Tibial nerve (tissue), 4 donors: ENCODE results near the gene PTPRD. TPM values are rescaled to one million over a fixed set of nuclear protein-coding genes. Genes with fewer than 3 reads are reported as not detected.

Source experiments
- DNase-seq, 2 donors: peaks; one replicate each; pipeline ENCODE4 v3.0.0-alpha.2; 2019; ENCODE audit warnings: low spot score in 2 of 2
- H3K27ac ChIP-seq, 4 donors: fragments of 200-600 bp; sonication (generic) in 3 of 4; one replicate each; pipeline ENCODE4 v1.5.1; 2017 to 2019; ENCODE audit warnings: mild to moderate bottlenecking in 1 of 4
- H3K27me3 ChIP-seq, 2 donors: fragments of 200-600 bp; sonication (generic) in 1 of 2; one replicate each; pipeline versions ENCODE4 v1.5.1 to v1.6.0; 2017 to 2019
- H3K36me3 ChIP-seq, 3 donors: fragments of 200-600 bp; sonication (generic); one replicate each; pipeline ENCODE4 v1.5.1; 2018 to 2019
- H3K4me1 ChIP-seq, 4 donors: fragments of 200-600 bp; sonication (generic) in 3 of 4; one replicate each; pipeline ENCODE4 v1.5.1; 2017 to 2019
- H3K4me3 ChIP-seq, 4 donors: fragments of 200-600 bp; sonication (generic) in 3 of 4; one replicate each; pipeline ENCODE4 v1.5.1; 2017 to 2019; ENCODE audit warnings: mild to moderate bottlenecking in 1 of 4, moderate library complexity in 1 of 4
- H3K9me3 ChIP-seq, 4 donors: fragments of 200-600 bp; sonication (generic) in 3 of 4; one replicate each; pipeline ENCODE4 v1.5.1; 2017 to 2019
- CTCF ChIP-seq, 5 experiments: fragments of 200-600 bp in 3 of 5; fragments of 450-650 bp in 2 of 5; sonication (generic) in 3 of 5; IDR thresholded peaks; one replicate each; pipeline ENCODE4 v1.5.1; 2016 to 2019; ENCODE audit warnings: antibody characterized with exemption in 5 of 5, mild to moderate bottlenecking in 3 of 5, moderate library complexity in 2 of 5
- EP300 ChIP-seq, 2 donors: sonication (generic); formaldehyde crosslinking; IDR thresholded peaks; one replicate each; pipeline ENCODE4 v1.6.1; 2017; ENCODE audit warnings: antibody characterized with exemption in 2 of 2, mild to moderate bottlenecking in 1 of 2
- POLR2A ChIP-seq, 2 donors: fragments of 450-650 bp; IDR thresholded peaks; one replicate each; pipeline ENCODE4 v1.6.1; 2017; ENCODE audit warnings: antibody characterized with exemption in 2 of 2, mild to moderate bottlenecking in 2 of 2, moderate library complexity in 2 of 2
- WGBS, 2 donors: methylation state at CpG; one replicate each; pipeline ENCODE4 v1.1.5; 2018; 5-methylcytosine and 5-hydroxymethylcytosine counted together
- total RNA-seq, 4 donors: library from RNA; depleted of rRNA; stranded (reverse); fragments of >200 nt; gene quantifications; one replicate each; pipeline ENCODE4 v1.1.0, GENCODE V29; 2016

Gene PTPRD
- total RNA-seq, 4 donors from 2014 or later = 1.7 to 13.2 (median 5.1) TPM

DNA sequence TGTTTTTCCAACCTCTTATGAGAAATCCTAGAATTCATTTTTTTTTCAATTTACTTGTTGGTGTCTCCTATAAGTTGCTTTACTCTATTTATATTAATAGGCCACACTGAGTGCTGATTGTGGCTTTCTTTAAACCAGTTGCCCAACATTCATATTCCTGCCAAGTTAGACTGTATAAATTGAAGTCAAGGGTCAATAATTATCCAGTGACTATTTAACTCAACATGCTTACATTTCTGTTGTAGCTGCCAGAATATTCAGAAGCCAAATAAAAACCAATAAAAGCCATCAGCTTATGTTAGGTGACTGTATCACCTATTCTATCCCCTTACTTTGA is 169.0 kb downstream of the PTPRD start:
- TF ChIP-seq CTCF (IDR thresholded peaks at IDR 0.05) (no peak), EP300 (IDR thresholded peaks at IDR 0.05) (no peak), POLR2A (IDR thresholded peaks at IDR 0.05) (no peak)
- H3K4me3 ChIP-seq = no peak overlapping the region
- no peaks in the 10 kb centered on the region for H3K27me3 ChIP-seq
- no peaks in the 10 kb centered on the region for H3K36me3 ChIP-seq
- no peaks in the 10 kb centered on the region for H3K9me3 ChIP-seq
- no peak overlapping the region for H3K27ac ChIP-seq
- no peak for DNase-seq
- H3K4me1 ChIP-seq = no peaks in the 10 kb centered on the region

GRCh38 chr9:10443181-10443867 is 169.5 kb downstream of the PTPRD start:
- TF ChIP-seq POLR2A (IDR thresholded peaks at IDR 0.05) (no peak), CTCF (IDR thresholded peaks at IDR 0.05) (no peak), EP300 (IDR thresholded peaks at IDR 0.05) (no peak)
- no peaks in the 10 kb centered on the region for H3K36me3 ChIP-seq
- H3K4me3 ChIP-seq = no peak overlapping the region
- H3K9me3 ChIP-seq = no peaks in the 10 kb centered on the region
- no peak for DNase-seq
- H3K27ac ChIP-seq = no peak overlapping the region
- H3K4me1 ChIP-seq = no peaks in the 10 kb centered on the region
- 82 to 84% methylated on average over 4 of the region's 4 CpGs for WGBS, 2 donors
- no peaks in the 10 kb centered on the region for H3K27me3 ChIP-seq

DNA sequence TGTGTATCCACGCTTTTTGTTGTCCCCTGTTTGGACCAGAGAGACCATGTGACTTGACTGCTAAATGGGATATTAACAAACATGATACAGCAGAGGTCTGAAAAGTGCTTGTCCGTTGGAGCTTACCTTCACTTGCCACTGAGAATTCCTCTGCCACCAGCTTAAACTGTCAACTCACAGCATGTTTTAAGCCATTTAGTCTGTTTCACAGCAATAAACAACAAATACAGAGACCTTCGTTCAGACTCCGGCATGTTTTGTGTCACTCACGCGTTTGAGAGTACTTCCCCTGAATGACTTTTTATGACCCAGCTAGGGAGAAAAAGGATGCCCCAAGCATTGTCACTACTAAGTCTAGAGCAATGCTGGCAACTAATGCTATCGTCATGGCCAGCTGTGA is 173.8 kb downstream of the PTPRD start:
- Histone ChIP-seq H3K4me3 (no peak overlapping the region), H3K27me3 (no peaks in the 10 kb centered on the region), H3K27ac (no peak overlapping the region), H3K9me3 (no peaks in the 10 kb centered on the region), H3K4me1 (no peaks in the 10 kb centered on the region), H3K36me3 (no peaks in the 10 kb centered on the region)
- 18 to 35% methylated on average over 7 of the region's 7 CpGs for WGBS, 2 donors
- TF ChIP-seq POLR2A (IDR thresholded peaks at IDR 0.05) (no peak), CTCF (IDR thresholded peaks at IDR 0.05) (no peak), EP300 (IDR thresholded peaks at IDR 0.05) (no peak)
- no peak for DNase-seq

GRCh38 chr9:10436756-10437155 is 176.0 kb downstream of the PTPRD start:
- DNase-seq = no peak
- no peak for TF ChIP-seq CTCF (IDR thresholded peaks at IDR 0.05)
- TF ChIP-seq POLR2A (IDR thresholded peaks at IDR 0.05) = no peak
- no peak for TF ChIP-seq EP300 (IDR thresholded peaks at IDR 0.05)
- no peaks in the 10 kb centered on the region for H3K27me3 ChIP-seq
- no peaks in the 10 kb centered on the region for H3K4me1 ChIP-seq
- no peak overlapping the region for H3K4me3 ChIP-seq
- H3K27ac ChIP-seq = no peak overlapping the region
- no peaks in the 10 kb centered on the region for H3K36me3 ChIP-seq
- WGBS, 2 donors = 73 to 75% methylated on average over 4 of the region's 4 CpGs
- no peaks in the 10 kb centered on the region for H3K9me3 ChIP-seq

DNA sequence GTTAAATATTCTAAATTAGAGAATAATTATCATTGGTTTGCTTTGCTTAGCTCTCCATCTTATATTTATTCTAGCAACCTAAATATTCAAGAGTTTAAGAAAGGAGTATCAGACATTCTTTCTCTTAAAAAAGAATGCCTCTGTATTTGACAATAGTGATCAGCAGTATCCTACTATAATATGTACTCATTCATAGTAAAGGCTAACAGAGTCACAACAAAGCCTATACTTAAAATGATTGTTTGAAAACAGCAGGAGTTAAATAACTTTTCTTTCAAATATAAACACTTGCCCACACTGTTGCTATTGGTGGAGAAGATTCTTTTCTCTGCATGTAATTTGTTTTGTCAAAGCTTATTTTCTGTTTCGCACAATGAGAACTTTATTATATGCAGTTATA is 178.4 kb downstream of the PTPRD start:
- 55 to 70% methylated on average over 1 of the region's 1 CpG for WGBS, 2 donors

More for the DNA sequence above, 178.4 kb downstream of the PTPRD start:
- TF ChIP-seq POLR2A (IDR thresholded peaks at IDR 0.05) (no peak), CTCF (IDR thresholded peaks at IDR 0.05) (no peak), EP300 (IDR thresholded peaks at IDR 0.05) (no peak)
- H3K9me3 ChIP-seq = no peaks in the 10 kb centered on the region
- H3K27ac ChIP-seq = no peak overlapping the region
- no peaks in the 10 kb centered on the region for H3K4me1 ChIP-seq
- no peaks in the 10 kb centered on the region for H3K27me3 ChIP-seq
- no peak overlapping the region for H3K4me3 ChIP-seq
- DNase-seq = no peak
- H3K36me3 ChIP-seq = no peaks in the 10 kb centered on the region
